ENCODE data around the gene KDM4C.

Gene KDM4C

GRCh38 chr9:6901180-6901579, 143.4 kb downstream of the KDM4C start:
- DNase-seq, result no peak

- DNase-seq, result no peak
Measured at GRCh38 chr9:6902423-6902822, 144.7 kb downstream of the KDM4C start.

GRCh38 chr9:6904371-6904770, 146.6 kb downstream of the KDM4C start:
- no peak for DNase-seq

- DNase-seq, result no peak
Measured at GRCh38 chr9:6905850-6906375, 148.1 kb downstream of the KDM4C start.

- DNase-seq, result peak in 2 of 51 donors; percentile 9 to 22
Measured at GRCh38 chr9:6907772-6908381, 150.1 kb downstream of the KDM4C start.

- no peak for DNase-seq
Measured at GRCh38 chr9:6909181-6909580, 151.4 kb downstream of the KDM4C start.

GRCh38 chr9:6910032-6910431, 152.3 kb downstream of the KDM4C start:
- no peak for DNase-seq

- DNase-seq, result no peak
Measured at GRCh38 chr9:6910497-6910896, 152.7 kb downstream of the KDM4C start.

- peak in 3 of 51 donors; percentile 1 to 38 (median 25) for DNase-seq
Measured at GRCh38 chr9:6911901-6912638, 154.3 kb downstream of the KDM4C start.

GRCh38 chr9:6915635-6916034, 157.9 kb downstream of the KDM4C start:
- no peak for DNase-seq

- DNase-seq, result no peak
Measured at GRCh38 chr9:6917162-6917561, 159.4 kb downstream of the KDM4C start.

GRCh38 chr9:6920041-6920440, 162.3 kb downstream of the KDM4C start:
- no peak for DNase-seq

- DNase-seq, result no peak
Measured at GRCh38 chr9:6921315-6921714, 163.5 kb downstream of the KDM4C start.

GRCh38 chr9:6922124-6922676, 164.4 kb downstream of the KDM4C start:
- no peak for DNase-seq

GRCh38 chr9:6922680-6923079, 164.9 kb downstream of the KDM4C start:
- DNase-seq, result no peak

- DNase-seq, result no peak
Measured at GRCh38 chr9:6923086-6923485, 165.3 kb downstream of the KDM4C start.

GRCh38 chr9:6924149-6924548, 166.4 kb downstream of the KDM4C start:
- DNase-seq, result peak in 2 of 51 donors; percentile 8 to 21

GRCh38 chr9:6924988-6925563, 167.3 kb downstream of the KDM4C start:
- DNase-seq, result peak in 12 of 51 donors; percentile 8 to 44 (median 21)

- no peak for DNase-seq
Measured at GRCh38 chr9:6925836-6926235, 168.1 kb downstream of the KDM4C start.

GRCh38 chr9:6926436-6926835, 168.7 kb downstream of the KDM4C start:
- DNase-seq, result no peak

GRCh38 chr9:6927838-6928237, 170.1 kb downstream of the KDM4C start:
- DNase-seq, result no peak

- DNase-seq, result no peak
Measured at GRCh38 chr9:6928863-6929262, 171.1 kb downstream of the KDM4C start.
